Caco-2 (cell line): ENCODE measurements around the gene SNAPC3. TPM values are rescaled to one million over a fixed set of nuclear protein-coding genes. Genes with fewer than 3 reads are reported as not detected.

Experiments used
- BruUV-seq: library from RNA; stranded (reverse); fragments of 400-500 nt; replicated peaks from 2 replicates; lab custom pipeline; 2021; lab: Mats Ljungman, UMichigan
- CTCF ChIA-PET: fragments of 300-600 bp; sonication (Branson Sonifier 250); formaldehyde crosslinking; loops from one replicate; lab custom pipeline; 2022; ENCODE audit warnings: antibody characterized with exemption; lab: Charles Lee
- POLR2A ChIA-PET: fragments of 300-600 bp; sonication (Branson Sonifier 250); formaldehyde crosslinking; loops from one replicate; lab custom pipeline; 2022; ENCODE audit warnings: antibody characterized with exemption; lab: Charles Lee
- DNase-seq, 2 experiments: peaks; one replicate each; pipeline versions ENCODE4 v3.0.0 to v3.0.0-alpha.2; 2020 to 2022
- H3K27me3 ChIP-seq: replicated peaks from 2 replicates; pipeline ENCODE4 v1.6.0; 2011; ENCODE audit warnings: low read length; ENCODE audit not compliant: control insufficient read depth, insufficient read depth
- H3K36me3 ChIP-seq: 2 replicates; pipeline ENCODE4 v1.5.1; 2011; ENCODE audit warnings: low read length; ENCODE audit not compliant: control insufficient read depth, insufficient read depth
- H3K4me1 ChIP-seq: fragments of 250-450 bp; sonication (Bioruptor Pico); 2 replicates; pipeline ENCODE4 v1.5.1; 2020; ENCODE audit warnings: mild to moderate bottlenecking
- H3K4me3 ChIP-seq: 2 replicates; pipeline ENCODE4 v1.5.1; 2011; ENCODE audit warnings: low read depth, mild to moderate bottlenecking, control low read depth, low read length
- H3K9me3 ChIP-seq: fragments of 250-450 bp; sonication (Bioruptor Pico); 2 replicates; pipeline ENCODE4 v1.5.1; 2020; ENCODE audit warnings: mild to moderate bottlenecking, moderate library complexity
- H3K27ac Mint-ChIP-seq: one replicate; pipeline ENCODE4 v1.8.0; 2022; ENCODE audit warnings: mixed read lengths; ENCODE audit not compliant: unreplicated experiment
- H3K27me3 Mint-ChIP-seq: one replicate; pipeline ENCODE4 v1.8.0; 2022; ENCODE audit warnings: mixed read lengths; ENCODE audit not compliant: insufficient read depth, unreplicated experiment
- H3K36me3 Mint-ChIP-seq: one replicate; pipeline ENCODE4 v1.8.0; 2022; ENCODE audit warnings: mild to moderate bottlenecking, mixed read lengths; ENCODE audit not compliant: insufficient read depth, unreplicated experiment
- H3K4me1 Mint-ChIP-seq: one replicate; pipeline ENCODE4 v1.8.0; 2022; ENCODE audit warnings: low read depth, mixed read lengths; ENCODE audit not compliant: unreplicated experiment
- H3K4me3 Mint-ChIP-seq: one replicate; pipeline ENCODE4 v1.8.0; 2022; ENCODE audit warnings: mild to moderate bottlenecking, moderate library complexity, mixed read lengths; ENCODE audit not compliant: unreplicated experiment
- H3K9me3 Mint-ChIP-seq: one replicate; pipeline ENCODE4 v1.8.0; 2022; ENCODE audit warnings: mixed read lengths; ENCODE audit not compliant: unreplicated experiment
- CTCF ChIP-seq, 2 experiments: fragments of 200-600 bp in 1 of 2; IDR thresholded peaks; 1 replicate in 1 of 2; 2 replicates in 1 of 2; pipeline versions ENCODE4 v1.5.1 to v1.8.0; 2011 to 2022; ENCODE audit warnings: antibody characterized with exemption in 1 of 2, control low read depth in 1 of 2, inconsistent platforms in 1 of 2, low read depth in 1 of 2, low read length in 1 of 2, mild to moderate bottlenecking in 1 of 2, moderate library complexity in 1 of 2; ENCODE audit not compliant: insufficient read depth in 1 of 2, severe bottlenecking in 1 of 2, unreplicated experiment in 1 of 2
- intact Hi-C: fragments of 100-400 bp; cut with micrococcal nuclease; formaldehyde crosslinking; loops from one replicate; pipeline ENCODE4 v1.10.0; 2022; ENCODE audit not compliant: unreplicated experiment
- total RNA-seq: library from RNA; stranded (reverse); gene quantifications from 2 replicates; pipeline ENCODE4 v1.2.3, GENCODE V29; 2022

Gene SNAPC3
- total RNA-seq, 1 experiment from 2014 or later, result 21.1 TPM

DNA sequence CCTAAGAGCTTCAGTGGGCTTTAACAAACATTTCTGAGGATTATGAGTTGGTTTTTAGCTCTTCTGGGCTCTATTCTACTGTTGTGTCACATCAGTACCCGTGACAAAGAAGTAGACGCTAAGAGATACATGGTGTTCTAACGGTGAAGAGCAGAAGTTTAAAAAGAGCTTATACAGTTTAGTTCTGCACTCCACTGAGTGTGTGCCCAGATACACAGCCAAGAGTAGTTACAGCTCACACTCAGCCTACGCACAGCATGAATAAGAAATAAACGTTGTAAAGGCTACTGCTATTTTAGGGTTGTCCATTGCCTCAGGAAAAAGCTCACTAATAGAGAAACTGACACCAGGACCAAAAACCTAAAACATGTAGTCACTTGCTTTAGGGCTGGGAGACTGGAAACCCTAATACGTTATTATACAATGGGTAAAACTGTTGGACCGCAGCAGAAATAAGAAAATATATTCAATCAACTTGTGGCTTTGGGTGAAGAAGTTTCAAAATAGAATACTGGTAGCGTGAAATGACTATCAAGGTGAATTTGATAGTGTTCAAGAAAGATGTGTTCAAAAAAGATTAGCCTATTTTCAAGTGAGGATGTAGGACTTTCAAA, 53.4 kb downstream of the SNAPC3 start:
- BruUV-seq, result no TSS peak
- Histone ChIP-seq H3K36me3 (peaks cover 1% of the 10 kb centered on the region; the same call in 1 of the 2 replicates), H3K27me3 (no peaks in the 10 kb centered on the region), H3K4me3 (no peak overlapping the region), H3K9me3 (no peaks in the 10 kb centered on the region), H3K4me1 (peaks cover 7% of the 10 kb centered on the region)
- CTCF ChIA-PET, result no interaction called here
- no peak overlapping the region for H3K27ac Mint-ChIP-seq
- no peak for TF ChIP-seq CTCF (IDR thresholded peaks at IDR 0.05; ENCODE audit: insufficient read depth in 1 of 2, low read depth in 1 of 2, low read length in 1 of 2, severe bottlenecking in 1 of 2, unreplicated experiment in 1 of 2)
- H3K9me3 Mint-ChIP-seq, result no peaks in the 10 kb centered on the region
- H3K4me1 Mint-ChIP-seq, result peaks cover 7% of the 10 kb centered on the region
- no peak overlapping the region for H3K4me3 Mint-ChIP-seq
- POLR2A ChIA-PET, result no interaction called here
- no peak for DNase-seq
- H3K36me3 Mint-ChIP-seq, result peaks cover 7% of the 10 kb centered on the region
- H3K27me3 Mint-ChIP-seq, result no peaks in the 10 kb centered on the region
- intact Hi-C loops, result no loop called here

DNA sequence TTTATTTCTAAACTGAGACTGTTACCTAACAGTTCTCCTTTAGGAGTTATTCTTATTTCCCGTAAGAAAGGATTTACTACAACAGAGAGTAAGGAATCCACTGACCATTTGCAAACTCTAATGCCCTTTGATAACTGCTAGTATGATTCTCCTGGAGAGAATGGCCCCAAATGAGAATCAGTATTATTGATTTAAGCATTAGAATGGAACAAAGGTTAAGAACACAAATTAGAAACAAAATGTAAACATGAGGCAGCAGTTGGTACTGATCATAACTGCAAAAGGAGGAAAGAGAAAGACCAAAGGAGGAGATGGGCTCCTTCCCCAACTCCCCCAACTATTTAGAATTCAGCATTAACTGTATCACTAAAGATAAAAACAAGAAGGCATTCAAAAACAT, 57.4 kb downstream of the SNAPC3 start:
- POLR2A ChIA-PET, result no interaction called here
- intact Hi-C loops, result no loop called here
- Histone ChIP-seq H3K9me3 (no peaks in the 10 kb centered on the region), H3K4me3 (no peak overlapping the region), H3K36me3 (no peaks in the 10 kb centered on the region), H3K4me1 (peaks cover 7% of the 10 kb centered on the region), H3K27me3 (no peaks in the 10 kb centered on the region)
- BruUV-seq, result no TSS peak
- H3K36me3 Mint-ChIP-seq, result peaks cover 1% of the 10 kb centered on the region
- no peaks in the 10 kb centered on the region for H3K27me3 Mint-ChIP-seq
- no peak for DNase-seq
- TF ChIP-seq CTCF (IDR thresholded peaks at IDR 0.05; ENCODE audit: insufficient read depth in 1 of 2, low read depth in 1 of 2, low read length in 1 of 2, severe bottlenecking in 1 of 2, unreplicated experiment in 1 of 2), result no peak
- H3K9me3 Mint-ChIP-seq, result no peaks in the 10 kb centered on the region
- no peak overlapping the region for H3K27ac Mint-ChIP-seq
- CTCF ChIA-PET, result no interaction called here
- no peak overlapping the region for H3K4me3 Mint-ChIP-seq
- H3K4me1 Mint-ChIP-seq, result peaks cover 7% of the 10 kb centered on the region

GRCh38 chr9:15482146-15482545, 59.5 kb downstream of the SNAPC3 start:
- H3K36me3 Mint-ChIP-seq, result peaks cover 13% of the 10 kb centered on the region
- CTCF ChIA-PET, result no interaction called here

More at GRCh38 chr9:15482146-15482545, 59.5 kb downstream of the SNAPC3 start:
- Histone ChIP-seq H3K4me1 (peaks cover 7% of the 10 kb centered on the region), H3K4me3 (no peak overlapping the region), H3K27me3 (no peaks in the 10 kb centered on the region), H3K36me3 (no peaks in the 10 kb centered on the region), H3K9me3 (no peaks in the 10 kb centered on the region)
- intact Hi-C loops, result no loop called here
- BruUV-seq, result no TSS peak
- Mint-ChIP-seq H3K27ac (no peak overlapping the region), H3K27me3 (no peaks in the 10 kb centered on the region), H3K4me3 (no peak overlapping the region), H3K9me3 (no peaks in the 10 kb centered on the region), H3K4me1 (peaks cover 7% of the 10 kb centered on the region)
- no peak for TF ChIP-seq CTCF (IDR thresholded peaks at IDR 0.05; ENCODE audit: insufficient read depth in 1 of 2, low read depth in 1 of 2, low read length in 1 of 2, severe bottlenecking in 1 of 2, unreplicated experiment in 1 of 2)
- POLR2A ChIA-PET, result no interaction called here
- DNase-seq, result no peak
